Skeletal muscle cell (primary cell): ENCODE measurements around the gene TMEM18.
"Not testable (repeated sequence)": the region's sequence is repeated elsewhere in the genome, so short reads cannot be mapped to it uniquely, and the experiment has no call there.

Experiments used
- DNase-seq: peaks from one replicate; pipeline ENCODE4 v3.0.0-alpha.2; 2010; ENCODE audit warnings: low read depth
- H3K4me3 ChIP-seq: 2 replicates; pipeline ENCODE4 v1.5.1; 2011; ENCODE audit warnings: low read depth, mild to moderate bottlenecking, control low read depth, low read length, moderate library complexity

The TMEM18 gene

DNA sequence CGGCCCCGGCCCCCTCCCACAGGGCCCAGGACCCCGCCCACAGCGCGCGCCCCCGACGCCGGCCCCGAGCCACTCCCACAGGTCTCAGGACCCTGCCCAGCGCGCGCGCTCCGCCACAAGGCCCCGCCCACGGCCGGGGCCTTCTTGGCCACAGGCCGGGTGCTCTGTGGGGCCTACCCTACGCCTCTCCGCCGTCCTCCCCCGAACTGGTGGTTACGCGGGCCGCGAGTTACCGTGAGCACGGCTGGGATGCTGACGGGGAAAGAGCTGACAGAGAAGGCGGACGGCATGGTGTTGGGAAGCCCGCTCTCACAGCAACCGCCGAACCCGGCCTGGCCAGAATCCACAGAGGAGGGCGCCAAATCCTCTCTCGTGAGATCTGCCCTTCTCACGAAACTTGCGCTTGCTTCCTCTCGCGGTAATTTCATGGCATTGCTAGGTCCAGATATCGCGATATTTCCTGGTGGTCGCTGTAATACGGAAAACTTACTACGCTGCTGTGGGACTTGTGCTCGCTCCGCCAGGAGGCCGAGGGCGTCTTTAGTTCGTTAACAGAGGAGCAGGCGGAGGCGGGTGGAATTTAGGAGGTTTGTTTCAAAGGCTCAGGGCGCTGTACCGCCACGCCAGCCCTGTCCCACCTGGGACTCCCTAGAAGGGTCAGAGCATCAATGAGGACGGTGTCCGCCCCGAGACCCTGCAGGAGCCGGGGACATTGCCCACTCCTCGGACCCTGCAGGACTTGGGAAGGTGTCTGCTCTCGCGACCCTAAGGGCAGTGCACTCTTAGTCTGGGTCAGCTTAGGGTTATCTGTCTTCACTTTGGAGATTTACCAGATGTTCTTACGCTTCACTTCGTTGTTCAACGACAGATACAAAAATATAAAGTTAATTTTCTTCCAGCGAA lies at the start of gene TMEM18:
TMEM18 (minus strand) TSS at position 351 of the 903 bp plus-strand sequence; CDS start at position 290, 61 bp downstream.
- peak; percentile 99 for DNase-seq
- H3K4me3 ChIP-seq, result peak within 1 kb of the TSS; percentile 97

DNA sequence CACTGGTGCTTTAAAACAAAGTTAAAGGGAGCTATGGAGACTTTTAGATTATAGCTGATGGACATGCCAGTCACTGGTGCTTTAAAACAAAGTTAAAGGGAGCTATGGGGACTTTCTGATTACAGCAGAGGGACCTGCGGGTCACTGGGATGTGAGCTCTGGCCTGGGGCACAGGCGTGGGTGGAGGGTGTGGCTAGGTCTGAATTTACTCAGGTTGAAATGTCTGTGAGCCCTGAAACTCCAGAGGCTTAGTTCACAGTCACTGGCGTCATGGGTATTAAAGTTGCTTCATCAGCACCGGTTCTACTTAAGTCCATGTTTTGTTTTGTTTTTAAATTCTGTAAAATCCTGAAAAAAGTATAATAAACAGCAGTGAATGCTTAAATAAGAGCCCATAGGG lies 49.0 kb upstream of the TMEM18 start:
- DNase-seq, result no peak
- no peak overlapping the region for H3K4me3 ChIP-seq

GRCh38 chr2:725468-725867 lies 48.3 kb upstream of the TMEM18 start:
- H3K4me3 ChIP-seq, result no peak overlapping the region
- DNase-seq, result no peak

DNA sequence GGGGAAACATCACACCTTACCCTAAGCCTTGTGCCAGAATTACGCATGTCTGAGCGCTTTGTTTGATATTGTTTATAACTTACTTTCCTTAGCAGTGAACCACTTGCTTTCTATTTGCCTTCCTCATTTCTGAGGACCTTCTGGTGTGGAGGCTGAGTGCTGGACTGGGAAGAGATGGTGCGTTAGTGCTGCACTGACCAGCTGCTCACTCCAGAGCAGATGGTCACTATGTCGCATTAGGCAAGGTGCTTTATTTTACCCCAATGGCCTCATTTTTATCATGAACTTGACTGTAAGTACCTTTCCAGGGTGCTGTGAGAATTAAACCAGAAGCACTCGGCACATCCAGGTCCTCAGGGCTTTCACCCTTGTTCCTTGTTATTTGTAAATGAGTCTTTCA lies 46.6 kb upstream of the TMEM18 start:
- DNase-seq, result no peak
- H3K4me3 ChIP-seq, result no peak overlapping the region

DNA sequence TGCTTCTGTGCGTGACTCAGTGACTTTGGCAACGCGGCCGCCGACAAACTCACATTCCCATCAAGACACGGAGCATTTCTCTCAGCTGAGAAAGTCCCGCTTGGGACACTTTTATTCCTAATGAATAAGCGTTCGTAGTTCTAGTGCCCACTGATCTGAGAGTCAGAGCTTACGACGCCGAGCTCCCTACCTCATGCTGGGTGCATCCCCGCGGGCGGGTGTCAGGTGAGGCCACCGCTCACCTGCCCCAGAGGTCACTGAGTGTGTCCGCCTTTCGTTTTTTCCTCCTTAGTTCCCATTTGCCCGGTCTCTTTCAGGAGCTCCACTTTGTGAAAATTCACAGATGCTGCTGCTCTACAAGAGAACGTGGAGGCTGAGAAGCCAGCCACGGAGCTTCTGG lies 43.6 kb upstream of the TMEM18 start:
- no peak for DNase-seq
- no peak overlapping the region for H3K4me3 ChIP-seq

- H3K4me3 ChIP-seq, result no peak overlapping the region
- no peak for DNase-seq
Observed at GRCh38 chr2:719734-720133, 42.5 kb upstream of the TMEM18 start.

- H3K4me3 ChIP-seq, result no peak overlapping the region
- no peak for DNase-seq
Observed at GRCh38 chr2:719191-719590, 42.0 kb upstream of the TMEM18 start.

DNA sequence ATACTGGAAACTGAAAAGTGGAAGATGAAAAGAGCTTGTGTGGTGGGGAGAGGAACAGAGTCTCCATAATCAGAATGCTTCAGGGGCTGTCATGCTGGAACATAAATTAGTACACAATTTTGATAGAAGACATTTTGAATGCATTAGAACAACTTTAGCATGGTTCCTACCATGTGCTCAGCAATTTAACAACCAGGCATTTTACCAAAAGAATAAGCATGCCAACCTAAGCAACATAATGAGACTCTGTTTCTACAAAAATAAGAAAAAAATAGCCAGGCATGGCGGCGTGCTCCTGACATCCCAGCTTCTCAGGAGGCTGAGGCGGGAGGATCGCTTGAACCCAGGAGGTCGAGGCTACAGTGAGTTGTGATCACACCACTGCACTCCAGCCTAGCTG lies 40.5 kb upstream of the TMEM18 start:
- DNase-seq, result no peak
- H3K4me3 ChIP-seq, result no peak overlapping the region

DNA sequence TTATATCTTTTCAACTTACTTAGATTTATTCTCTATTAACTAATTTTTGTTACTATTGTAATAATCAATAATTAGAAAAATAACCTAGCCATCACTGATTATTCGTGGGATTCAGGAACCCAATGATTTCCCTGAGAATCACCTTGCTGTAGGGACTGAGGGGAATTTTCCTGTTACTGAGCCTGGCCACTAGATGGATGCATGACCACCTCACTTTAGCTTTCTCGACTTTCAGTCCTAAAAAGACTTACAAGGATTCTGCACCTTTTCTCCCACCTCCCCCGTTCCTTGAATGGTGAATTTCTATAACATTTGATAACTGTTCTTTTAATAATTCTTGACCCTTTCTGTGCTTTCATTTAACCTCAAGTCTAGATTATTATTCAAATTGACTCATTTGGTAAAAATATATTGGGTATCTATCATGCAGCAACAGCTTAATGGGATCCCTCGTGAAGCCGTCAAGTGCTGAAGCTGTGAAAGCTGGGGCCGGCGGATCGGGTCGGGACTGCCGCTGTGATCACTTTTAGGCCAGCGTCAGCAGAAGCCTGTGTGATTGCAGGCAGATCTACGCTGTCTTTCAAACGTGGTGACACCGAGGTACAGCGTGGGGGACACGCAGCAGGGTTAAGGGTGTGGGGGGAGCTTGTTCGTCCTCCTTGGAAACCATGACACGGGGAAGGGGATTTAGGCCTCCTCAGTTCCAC lies 38.8 kb upstream of the TMEM18 start:
- DNase-seq, result no peak
- no peak overlapping the region for H3K4me3 ChIP-seq

DNA sequence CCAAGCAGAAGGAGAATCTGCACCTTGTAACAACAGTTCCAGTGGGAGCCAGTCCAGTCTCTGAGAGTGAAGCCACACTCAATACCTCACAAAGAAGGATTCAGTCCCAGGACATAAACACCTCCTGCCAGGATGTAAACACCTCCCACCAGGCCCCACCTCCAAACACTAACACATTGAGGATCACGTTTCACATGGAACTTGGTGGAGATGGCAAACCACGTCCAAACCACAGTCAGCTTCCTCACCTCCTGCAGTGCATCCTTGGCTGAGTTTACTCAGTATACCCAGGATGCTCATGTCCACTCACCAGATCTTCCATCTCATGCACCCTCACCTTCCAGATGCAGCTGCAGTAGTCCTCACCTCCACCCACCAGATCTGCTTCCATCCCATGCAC lies 37.8 kb upstream of the TMEM18 start:
- no peak for DNase-seq
- no peak overlapping the region for H3K4me3 ChIP-seq

DNA sequence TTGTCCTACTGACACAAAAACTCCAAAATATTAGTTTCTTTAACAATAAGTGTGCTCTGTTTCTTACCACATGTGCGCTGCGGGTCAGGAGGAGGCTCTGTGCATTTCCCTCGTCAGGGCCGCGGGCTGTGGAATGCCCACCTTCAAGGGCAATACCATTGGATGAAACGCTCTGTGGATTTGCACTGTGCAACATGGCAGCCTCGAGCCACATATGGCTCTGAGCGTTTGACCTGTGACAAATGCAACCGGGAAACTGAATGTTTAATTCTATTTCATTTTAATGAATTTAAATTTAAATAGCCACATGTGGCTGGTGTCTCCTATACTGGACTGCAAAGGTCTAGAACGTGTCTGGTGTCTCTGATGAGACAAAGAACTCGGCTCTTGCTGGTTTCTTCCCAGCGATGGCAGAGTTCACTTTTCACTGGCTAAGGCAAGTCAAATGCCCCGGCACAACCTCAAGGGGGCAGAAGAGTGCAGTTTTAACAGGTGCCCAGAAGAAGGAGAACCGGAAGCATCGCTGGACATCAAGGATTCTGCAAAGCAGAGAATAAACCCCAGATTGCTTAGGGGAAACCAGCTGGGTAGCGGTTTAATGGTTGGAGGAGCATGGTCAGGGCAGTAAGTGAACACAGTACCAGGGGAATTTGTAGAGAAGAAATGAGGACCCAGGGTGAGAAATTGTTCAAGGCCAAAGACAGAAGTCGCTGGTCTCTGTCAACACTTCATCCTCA lies 37.0 kb upstream of the TMEM18 start:
- H3K4me3 ChIP-seq, result no peak overlapping the region
- no peak for DNase-seq

DNA sequence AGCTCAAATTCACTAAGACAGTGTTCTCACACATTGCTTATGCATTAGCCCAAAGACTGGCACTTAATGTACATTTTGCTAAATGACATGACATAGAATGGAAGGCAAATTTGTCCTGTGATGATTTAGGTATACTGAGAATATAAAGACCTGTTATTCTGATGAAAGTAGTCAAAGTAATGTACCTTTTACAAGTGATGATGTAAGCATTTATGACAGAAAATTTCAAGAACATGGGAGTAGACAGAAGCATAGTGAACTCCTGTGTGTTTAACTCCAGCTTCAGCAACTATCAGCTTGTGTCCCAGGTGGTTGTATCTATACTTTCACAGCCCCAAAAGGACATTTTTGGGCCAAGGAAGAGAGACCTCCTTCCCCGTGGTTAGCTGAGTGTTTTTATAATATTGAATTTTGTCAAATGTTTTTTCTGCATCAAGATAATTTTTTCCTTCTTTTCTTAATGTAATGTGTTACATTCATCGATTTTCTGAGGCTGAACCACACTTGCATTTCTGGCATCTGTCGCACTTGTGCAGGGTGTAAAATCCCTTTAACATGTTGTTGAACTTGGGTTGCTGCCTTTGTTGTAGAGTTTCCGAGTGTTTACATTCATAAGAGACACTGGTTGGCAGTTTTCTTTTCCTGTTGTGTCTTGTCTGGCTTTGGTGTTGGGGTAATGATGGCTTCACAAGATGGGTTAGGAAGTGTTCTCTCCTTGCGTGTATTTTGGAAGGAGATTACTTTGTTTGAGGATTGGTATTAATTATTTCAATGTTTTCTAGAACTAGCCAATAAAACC lies 33.9 kb upstream of the TMEM18 start:
- DNase-seq, result no peak
- H3K4me3 ChIP-seq, result no peak overlapping the region

- no peak for DNase-seq
- H3K4me3 ChIP-seq, result no peak overlapping the region
Observed at GRCh38 chr2:709138-709765, 32.0 kb upstream of the TMEM18 start.

DNA sequence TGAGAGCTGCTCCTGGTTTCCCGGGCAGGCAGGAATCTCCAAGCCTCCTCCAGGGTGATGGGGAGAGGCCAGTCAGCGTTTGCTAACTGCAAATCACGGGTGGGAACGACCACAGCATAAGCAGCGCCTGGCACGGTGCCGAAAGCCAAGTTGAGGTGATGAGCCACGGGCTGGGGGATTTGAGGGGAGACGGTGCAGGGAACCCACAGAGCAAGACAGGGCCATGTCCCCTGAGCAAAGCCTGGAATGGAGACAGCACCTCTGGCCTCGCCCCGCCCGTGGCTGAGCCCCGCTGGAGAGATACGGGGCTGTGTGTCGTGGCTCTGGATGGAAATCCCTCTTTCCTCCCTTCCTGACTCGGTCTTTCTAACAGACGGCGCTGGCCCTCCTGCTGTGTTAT lies 31.5 kb upstream of the TMEM18 start:
- no peak overlapping the region for H3K4me3 ChIP-seq
- no peak for DNase-seq

DNA sequence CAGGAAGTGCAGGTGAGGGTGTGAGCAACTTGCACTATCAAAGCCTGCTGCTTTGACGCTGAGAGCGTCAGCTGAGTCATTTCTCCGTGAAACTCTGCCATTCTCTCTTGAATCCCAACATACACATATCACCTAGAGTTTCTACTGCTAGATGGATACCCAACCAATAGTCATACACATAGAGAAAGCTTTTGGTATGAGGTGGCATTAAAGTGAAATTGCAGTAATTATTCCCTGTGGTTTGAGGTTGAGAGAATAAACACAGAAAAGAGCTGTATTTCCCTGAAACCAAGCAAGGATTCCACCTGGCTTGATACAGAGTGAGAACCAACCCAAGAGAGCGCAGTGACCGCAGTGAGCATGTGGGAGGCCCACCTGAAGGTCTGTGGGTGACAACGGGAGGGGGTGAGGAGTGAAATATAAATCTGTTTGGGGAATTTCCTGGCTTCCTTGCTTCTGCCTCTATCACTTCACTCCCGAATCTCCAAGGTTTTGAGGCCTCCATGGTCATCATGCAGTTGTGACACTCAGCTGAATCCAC lies 28.8 kb upstream of the TMEM18 start:
- no peak for DNase-seq
- no peak overlapping the region for H3K4me3 ChIP-seq

DNA sequence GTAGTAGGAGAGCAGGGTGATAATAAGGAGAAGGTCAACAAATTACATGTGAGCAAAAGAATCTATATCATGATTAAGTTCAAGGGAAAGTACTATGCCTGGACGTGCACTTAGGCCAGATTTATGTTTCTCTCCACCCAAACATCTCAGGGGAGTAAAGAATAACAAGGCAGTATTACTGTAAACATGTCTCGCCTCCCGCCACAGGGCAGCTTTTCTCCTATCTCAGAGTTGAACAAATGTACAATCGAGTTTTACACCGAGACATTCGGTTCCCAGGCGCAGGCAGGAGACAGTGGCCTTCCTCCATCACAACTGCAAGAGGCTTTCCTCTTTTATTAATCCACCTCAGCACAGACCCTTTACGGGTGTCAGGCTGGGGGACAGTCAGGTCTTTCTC lies 25.6 kb upstream of the TMEM18 start:
- not testable (repeated sequence) for DNase-seq, H3K4me3 ChIP-seq

GRCh38 chr2:696999-697627 lies 19.9 kb upstream of the TMEM18 start:
- no peak for DNase-seq

GRCh38 chr2:696463-696862 lies 19.3 kb upstream of the TMEM18 start:
- DNase-seq, result no peak
- H3K4me3 ChIP-seq, result no peak overlapping the region

More at GRCh38 chr2:696999-697627, 19.9 kb upstream of the TMEM18 start:
- no peak overlapping the region for H3K4me3 ChIP-seq
